ENCODE measurements around the gene EMILIN2.

DNA sequence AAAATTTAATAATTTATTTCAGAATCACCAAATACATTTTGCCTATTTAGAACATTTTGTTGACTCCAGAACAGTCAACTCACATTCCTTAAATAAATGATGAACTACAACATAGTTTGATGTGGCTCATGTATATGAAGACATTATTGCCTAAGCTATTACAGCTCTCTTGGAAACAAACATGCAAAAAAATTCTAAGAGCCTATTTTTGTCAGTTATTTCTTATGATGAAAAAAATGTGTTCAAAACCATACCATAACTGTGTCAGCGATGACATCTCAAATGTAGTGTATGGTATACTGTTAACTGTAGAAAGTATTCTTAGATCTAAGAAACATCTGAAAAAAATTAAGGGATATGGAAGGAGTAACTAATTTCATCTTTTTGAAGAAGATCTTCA lies 6.3 kb upstream of the EMILIN2 start:
- TF ChIP-seq, protein P1, sequence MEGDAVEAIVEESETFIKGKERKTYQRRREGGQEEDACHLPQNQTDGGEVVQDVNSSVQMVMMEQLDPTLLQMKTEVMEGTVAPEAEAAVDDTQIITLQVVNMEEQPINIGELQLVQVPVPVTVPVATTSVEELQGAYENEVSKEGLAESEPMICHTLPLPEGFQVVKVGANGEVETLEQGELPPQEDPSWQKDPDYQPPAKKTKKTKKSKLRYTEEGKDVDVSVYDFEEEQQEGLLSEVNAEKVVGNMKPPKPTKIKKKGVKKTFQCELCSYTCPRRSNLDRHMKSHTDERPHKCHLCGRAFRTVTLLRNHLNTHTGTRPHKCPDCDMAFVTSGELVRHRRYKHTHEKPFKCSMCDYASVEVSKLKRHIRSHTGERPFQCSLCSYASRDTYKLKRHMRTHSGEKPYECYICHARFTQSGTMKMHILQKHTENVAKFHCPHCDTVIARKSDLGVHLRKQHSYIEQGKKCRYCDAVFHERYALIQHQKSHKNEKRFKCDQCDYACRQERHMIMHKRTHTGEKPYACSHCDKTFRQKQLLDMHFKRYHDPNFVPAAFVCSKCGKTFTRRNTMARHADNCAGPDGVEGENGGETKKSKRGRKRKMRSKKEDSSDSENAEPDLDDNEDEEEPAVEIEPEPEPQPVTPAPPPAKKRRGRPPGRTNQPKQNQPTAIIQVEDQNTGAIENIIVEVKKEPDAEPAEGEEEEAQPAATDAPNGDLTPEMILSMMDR (IDR thresholded peaks at IDR 0.05), result no peak
- TF ChIP-seq, protein P2, sequence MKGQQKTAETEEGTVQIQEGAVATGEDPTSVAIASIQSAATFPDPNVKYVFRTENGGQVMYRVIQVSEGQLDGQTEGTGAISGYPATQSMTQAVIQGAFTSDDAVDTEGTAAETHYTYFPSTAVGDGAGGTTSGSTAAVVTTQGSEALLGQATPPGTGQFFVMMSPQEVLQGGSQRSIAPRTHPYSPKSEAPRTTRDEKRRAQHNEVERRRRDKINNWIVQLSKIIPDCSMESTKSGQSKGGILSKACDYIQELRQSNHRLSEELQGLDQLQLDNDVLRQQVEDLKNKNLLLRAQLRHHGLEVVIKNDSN (CRISPR knock-in tag; IDR thresholded peaks at IDR 0.05), result no peak
- no peak for TF ChIP-seq ATF1 (CRISPR knock-in tag; IDR thresholded peaks at IDR 0.05)
- TF ChIP-seq TCF7 (CRISPR knock-in tag; IDR thresholded peaks at IDR 0.05; ENCODE audit: low read depth), result no peak
- no peak for TF ChIP-seq ETV6 (CRISPR knock-in tag; IDR thresholded peaks at IDR 0.05)
- no peak for TF ChIP-seq JUN (CRISPR knock-in tag; IDR thresholded peaks at IDR 0.05)
- TF ChIP-seq CREB1 (CRISPR knock-in tag; IDR thresholded peaks at IDR 0.05), result no peak
- TF ChIP-seq, protein P3, sequence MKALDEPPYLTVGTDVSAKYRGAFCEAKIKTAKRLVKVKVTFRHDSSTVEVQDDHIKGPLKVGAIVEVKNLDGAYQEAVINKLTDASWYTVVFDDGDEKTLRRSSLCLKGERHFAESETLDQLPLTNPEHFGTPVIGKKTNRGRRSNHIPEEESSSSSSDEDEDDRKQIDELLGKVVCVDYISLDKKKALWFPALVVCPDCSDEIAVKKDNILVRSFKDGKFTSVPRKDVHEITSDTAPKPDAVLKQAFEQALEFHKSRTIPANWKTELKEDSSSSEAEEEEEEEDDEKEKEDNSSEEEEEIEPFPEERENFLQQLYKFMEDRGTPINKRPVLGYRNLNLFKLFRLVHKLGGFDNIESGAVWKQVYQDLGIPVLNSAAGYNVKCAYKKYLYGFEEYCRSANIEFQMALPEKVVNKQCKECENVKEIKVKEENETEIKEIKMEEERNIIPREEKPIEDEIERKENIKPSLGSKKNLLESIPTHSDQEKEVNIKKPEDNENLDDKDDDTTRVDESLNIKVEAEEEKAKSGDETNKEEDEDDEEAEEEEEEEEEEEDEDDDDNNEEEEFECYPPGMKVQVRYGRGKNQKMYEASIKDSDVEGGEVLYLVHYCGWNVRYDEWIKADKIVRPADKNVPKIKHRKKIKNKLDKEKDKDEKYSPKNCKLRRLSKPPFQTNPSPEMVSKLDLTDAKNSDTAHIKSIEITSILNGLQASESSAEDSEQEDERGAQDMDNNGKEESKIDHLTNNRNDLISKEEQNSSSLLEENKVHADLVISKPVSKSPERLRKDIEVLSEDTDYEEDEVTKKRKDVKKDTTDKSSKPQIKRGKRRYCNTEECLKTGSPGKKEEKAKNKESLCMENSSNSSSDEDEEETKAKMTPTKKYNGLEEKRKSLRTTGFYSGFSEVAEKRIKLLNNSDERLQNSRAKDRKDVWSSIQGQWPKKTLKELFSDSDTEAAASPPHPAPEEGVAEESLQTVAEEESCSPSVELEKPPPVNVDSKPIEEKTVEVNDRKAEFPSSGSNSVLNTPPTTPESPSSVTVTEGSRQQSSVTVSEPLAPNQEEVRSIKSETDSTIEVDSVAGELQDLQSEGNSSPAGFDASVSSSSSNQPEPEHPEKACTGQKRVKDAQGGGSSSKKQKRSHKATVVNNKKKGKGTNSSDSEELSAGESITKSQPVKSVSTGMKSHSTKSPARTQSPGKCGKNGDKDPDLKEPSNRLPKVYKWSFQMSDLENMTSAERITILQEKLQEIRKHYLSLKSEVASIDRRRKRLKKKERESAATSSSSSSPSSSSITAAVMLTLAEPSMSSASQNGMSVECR (CRISPR knock-in tag; IDR thresholded peaks at IDR 0.05; ENCODE audit: borderline replicate concordance), result no peak
- no peak for TF ChIP-seq ZNF138 (CRISPR knock-in tag; conservative IDR thresholded peaks at IDR 0.05)
- TF ChIP-seq ZNF423 (CRISPR knock-in tag; IDR thresholded peaks at IDR 0.05), result no peak
- TF ChIP-seq, protein P4, sequence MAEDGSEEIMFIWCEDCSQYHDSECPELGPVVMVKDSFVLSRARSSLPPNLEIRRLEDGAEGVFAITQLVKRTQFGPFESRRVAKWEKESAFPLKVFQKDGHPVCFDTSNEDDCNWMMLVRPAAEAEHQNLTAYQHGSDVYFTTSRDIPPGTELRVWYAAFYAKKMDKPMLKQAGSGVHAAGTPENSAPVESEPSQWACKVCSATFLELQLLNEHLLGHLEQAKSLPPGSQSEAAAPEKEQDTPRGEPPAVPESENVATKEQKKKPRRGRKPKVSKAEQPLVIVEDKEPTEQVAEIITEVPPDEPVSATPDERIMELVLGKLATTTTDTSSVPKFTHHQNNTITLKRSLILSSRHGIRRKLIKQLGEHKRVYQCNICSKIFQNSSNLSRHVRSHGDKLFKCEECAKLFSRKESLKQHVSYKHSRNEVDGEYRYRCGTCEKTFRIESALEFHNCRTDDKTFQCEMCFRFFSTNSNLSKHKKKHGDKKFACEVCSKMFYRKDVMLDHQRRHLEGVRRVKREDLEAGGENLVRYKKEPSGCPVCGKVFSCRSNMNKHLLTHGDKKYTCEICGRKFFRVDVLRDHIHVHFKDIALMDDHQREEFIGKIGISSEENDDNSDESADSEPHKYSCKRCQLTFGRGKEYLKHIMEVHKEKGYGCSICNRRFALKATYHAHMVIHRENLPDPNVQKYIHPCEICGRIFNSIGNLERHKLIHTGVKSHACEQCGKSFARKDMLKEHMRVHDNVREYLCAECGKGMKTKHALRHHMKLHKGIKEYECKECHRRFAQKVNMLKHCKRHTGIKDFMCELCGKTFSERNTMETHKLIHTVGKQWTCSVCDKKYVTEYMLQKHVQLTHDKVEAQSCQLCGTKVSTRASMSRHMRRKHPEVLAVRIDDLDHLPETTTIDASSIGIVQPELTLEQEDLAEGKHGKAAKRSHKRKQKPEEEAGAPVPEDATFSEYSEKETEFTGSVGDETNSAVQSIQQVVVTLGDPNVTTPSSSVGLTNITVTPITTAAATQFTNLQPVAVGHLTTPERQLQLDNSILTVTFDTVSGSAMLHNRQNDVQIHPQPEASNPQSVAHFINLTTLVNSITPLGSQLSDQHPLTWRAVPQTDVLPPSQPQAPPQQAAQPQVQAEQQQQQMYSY (CRISPR knock-in tag; IDR thresholded peaks at IDR 0.05), result no peak

All from WTC11 (cell line).